HepG2 (cell line): ENCODE measurements around the gene SLC9A8. TPM values are rescaled to one million over a fixed set of nuclear protein-coding genes. Genes with fewer than 3 reads are reported as not detected.

ENCODE experiments used
- CEBPB ChIP-seq: IDR thresholded peaks from 2 replicates; pipeline ENCODE4 v1.6.1; 2011; ENCODE audit warnings: low read depth, low read length, improper control_type of control experiment, borderline replicate concordance
- CEBPG ChIP-seq: IDR thresholded peaks from 2 replicates; pipeline ENCODE4 v1.6.1; 2016
- CENPBD1 ChIP-seq: sonication (generic); formaldehyde crosslinking; IDR thresholded peaks from 2 replicates; pipeline ENCODE4 v1.8.0; 2022; ENCODE audit warnings: missing genetic modification reagents, low read depth, mild to moderate bottlenecking, borderline replicate concordance
- EP300 ChIP-seq, 3 experiments: sonication (generic) in 1 of 3; formaldehyde crosslinking in 1 of 3; IDR thresholded peaks; 2 replicates each; pipeline versions ENCODE4 v1.5.1 to v1.6.1; 2011 to 2020; ENCODE audit warnings: low read depth in 2 of 3, low read length in 2 of 3, borderline replicate concordance in 1 of 3, improper control_type of control experiment in 1 of 3, mild to moderate bottlenecking in 1 of 3, missing genetic modification reagents in 1 of 3, moderate library complexity in 1 of 3
- FOXM1 ChIP-seq: sonication (generic); formaldehyde crosslinking; IDR thresholded peaks from 2 replicates; pipeline ENCODE4 v1.5.0; 2020; ENCODE audit warnings: missing genetic modification reagents
- GATAD2A ChIP-seq: IDR thresholded peaks from 2 replicates; pipeline ENCODE4 v1.6.1; 2016
- GTF2F1 ChIP-seq: fragments of 150-350 bp; IDR thresholded peaks from 2 replicates; pipeline ENCODE4 v1.6.1; 2014; ENCODE audit warnings: low read length
- HINFP ChIP-seq: sonication (generic); formaldehyde crosslinking; IDR thresholded peaks from 2 replicates; pipeline ENCODE4 v1.4.0; 2020; ENCODE audit warnings: low read depth, mild to moderate bottlenecking, missing genetic modification reagents
- HNF4A ChIP-seq: sonication (generic); formaldehyde crosslinking; IDR thresholded peaks from 2 replicates; pipeline ENCODE4 v1.4.0; 2020; ENCODE audit warnings: missing genetic modification reagents
- NAIF1 ChIP-seq: sonication (generic); formaldehyde crosslinking; IDR thresholded peaks from 2 replicates; pipeline ENCODE4 v1.5.0; 2020; ENCODE audit warnings: mild to moderate bottlenecking, missing genetic modification reagents, borderline replicate concordance
- SP140L ChIP-seq: sonication (generic); formaldehyde crosslinking; IDR thresholded peaks from 2 replicates; pipeline ENCODE4 v1.4.0; 2020; ENCODE audit warnings: missing genetic modification reagents, borderline replicate concordance
- SRY ChIP-seq: sonication (generic); formaldehyde crosslinking; IDR thresholded peaks from 2 replicates; pipeline ENCODE4 v1.8.0; 2022; ENCODE audit warnings: mild to moderate bottlenecking, missing genetic modification reagents
- TCF12 ChIP-seq, 2 experiments: fragments of 450-650 bp in 1 of 2; sonication (generic) in 1 of 2; formaldehyde crosslinking in 1 of 2; IDR thresholded peaks; 2 replicates each; pipeline versions ENCODE4 v1.6.1 to v1.8.0; 2017 to 2022; ENCODE audit warnings: antibody characterized with exemption in 1 of 2, mild to moderate bottlenecking in 1 of 2, missing genetic modification reagents in 1 of 2, moderate library complexity in 1 of 2
- TCF7L2 ChIP-seq: IDR thresholded peaks from 2 replicates; pipeline ENCODE4 v1.6.1; 2011; ENCODE audit warnings: mild to moderate bottlenecking, low read depth, low read length, moderate library complexity
- XBP1 ChIP-seq: sonication (generic); formaldehyde crosslinking; IDR thresholded peaks from 2 replicates; pipeline ENCODE4 v1.5.0; 2020; ENCODE audit warnings: missing genetic modification reagents
- ZBTB43 ChIP-seq: sonication (generic); formaldehyde crosslinking; conservative IDR thresholded peaks from 2 replicates; pipeline ENCODE4 v1.4.0; 2020; ENCODE audit warnings: missing genetic modification reagents
- ZHX1 ChIP-seq: sonication (generic); formaldehyde crosslinking; IDR thresholded peaks from 2 replicates; pipeline ENCODE4 v1.8.1; 2022; ENCODE audit warnings: low read depth, mild to moderate bottlenecking, missing genetic modification reagents
- ZNF205 ChIP-seq: IDR thresholded peaks from 2 replicates; pipeline ENCODE4 v1.6.1; 2018; ENCODE audit warnings: missing biosample characterization, missing genetic modification reagents
- ZNF335 ChIP-seq: sonication (generic); formaldehyde crosslinking; IDR thresholded peaks from 2 replicates; pipeline ENCODE4 v1.4.0; 2020; ENCODE audit warnings: missing genetic modification reagents
- ZNF543 ChIP-seq: sonication (generic); formaldehyde crosslinking; IDR thresholded peaks from 2 replicates; pipeline ENCODE4 v1.4.0; 2020; ENCODE audit warnings: mild to moderate bottlenecking, missing genetic modification reagents
- ZNF780A ChIP-seq: sonication (generic); formaldehyde crosslinking; IDR thresholded peaks from 2 replicates; pipeline ENCODE4 v1.8.0; 2022; ENCODE audit warnings: mild to moderate bottlenecking, missing genetic modification reagents, moderate library complexity
- polyA plus RNA-seq, 8 experiments: library from polyadenylated mRNA; depleted of rRNA in 3 of 8; stranded (reverse) in 7 of 8; unstranded in 1 of 8; fragments of >200 nt; fragmentation: Illumina TruSeq in 4 of 8; extraction: Trizol in 4 of 8; gene quantifications; 2 replicates each; pipeline versions ENCODE4 v1.2.1 to v1.2.3, GENCODE V29; 2011 to 2016; ENCODE audit warnings: low read depth in 4 of 8, missing spikeins in 1 of 8, mixed read lengths in 1 of 8; ENCODE audit not compliant: insufficient read depth in 1 of 8
- total RNA-seq, 5 experiments: library from RNA; depleted of rRNA; stranded (reverse); fragments of >200 nt; fragmentation: Illumina TruSeq; extraction: Trizol; gene quantifications; 2 replicates each; pipeline ENCODE4 v1.2.3, GENCODE V29; 2016; ENCODE audit warnings: low read depth in 1 of 5

Gene SLC9A8
- total and polyA plus RNA-seq, 2 of the 13 experiments (the other 11 are each of a cell fraction or from before 2014, with no cell fraction given), result 4.1 to 7.4 TPM

- TF ChIP-seq HINFP (CRISPR knock-in tag), result no peak
- TF ChIP-seq GATAD2A (CRISPR knock-in tag), result peak; percentile 63; the same call in 1 of the 2 replicates
- no peak for TF ChIP-seq FOXM1 (CRISPR knock-in tag)
- no peak for TF ChIP-seq XBP1 (CRISPR knock-in tag)
- no peak for TF ChIP-seq ZHX1 (CRISPR knock-in tag)
- TF ChIP-seq ZNF780A (CRISPR knock-in tag), result no peak
- peak; percentile 61; the same call in 1 of the 2 replicates for TF ChIP-seq CEBPG (CRISPR knock-in tag)
- no peak for TF ChIP-seq ZNF205
- TF ChIP-seq CEBPB, result peak; percentile 95
- TF ChIP-seq ZBTB43 (CRISPR knock-in tag), result 0 out of 2 replicates have a peak, but pooled peaks have one; percentile 20
- no peak for TF ChIP-seq ZNF543 (CRISPR knock-in tag)
- TF ChIP-seq TCF7L2, result no peak
- TF ChIP-seq HNF4A (CRISPR knock-in tag), result 0 out of 2 replicates have a peak, but pooled peaks have one; percentile 13
- TF ChIP-seq TCF12 (IDR thresholded peaks at IDR 0.05), result no peak
- no peak for TF ChIP-seq TCF12 (CRISPR knock-in tag; IDR thresholded peaks at IDR 0.05)
- TF ChIP-seq ZNF335 (CRISPR knock-in tag), result no peak
- no peak for TF ChIP-seq GTF2F1
- no peak for TF ChIP-seq SP140L (CRISPR knock-in tag)
- TF ChIP-seq NAIF1, result no peak
- TF ChIP-seq CENPBD1, result no peak
- peak in 1 of 2 experiments; percentile 6; a peak in 1 of 4 replicates for TF ChIP-seq EP300 (IDR thresholded peaks at IDR 0.05; ENCODE audit: low read depth in 2 of 2, low read length in 2 of 2)
- TF ChIP-seq EP300 (CRISPR knock-in tag; IDR thresholded peaks at IDR 0.05; ENCODE audit: borderline replicate concordance), result no peak
- TF ChIP-seq SRY, result no peak
These were observed 83.6 kb downstream of the SLC9A8 start (continued) for GRCh38 chr20:49896204-49896603.
